ENCODE results near the gene DNM2. TPM values are rescaled to one million over a fixed set of nuclear protein-coding genes. Genes with fewer than 3 reads are reported as not detected.
A peak's percentile ranks its signal among the peaks of the same experiment; 100 is the strongest.
"Not testable (repeated sequence)": the region's sequence is repeated elsewhere in the genome, so short reads cannot be mapped to it uniquely, and the experiment has no call there.

DNM2 gene
- polyA plus RNA-seq, 1 donor, result 75.8 TPM

- no peak for DNase-seq (ENCODE audit: low read depth)
Observed at GRCh38 chr19:10863107-10863717, 145.3 kb downstream of the DNM2 start.

DNA sequence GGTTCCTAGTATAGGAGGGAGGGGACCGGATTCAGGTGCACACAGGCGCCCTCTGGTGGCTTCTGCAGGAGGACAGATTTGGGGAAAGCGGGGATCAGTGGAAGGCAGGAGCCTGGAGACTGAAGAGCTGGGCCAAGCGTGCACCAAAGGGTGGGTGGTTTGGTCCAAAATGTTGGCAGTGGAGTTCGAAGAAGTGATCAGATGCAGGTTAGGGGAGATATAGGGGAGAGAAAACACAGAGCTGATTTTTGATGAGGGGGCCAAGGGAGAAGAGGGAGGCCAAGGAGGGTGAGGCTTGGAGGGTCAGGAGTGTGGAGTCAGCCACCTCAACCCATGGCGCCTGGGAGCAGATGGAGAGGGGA is 146.6 kb downstream of the DNM2 start:
- DNase-seq (ENCODE audit: low read depth), result peak; percentile 46

DNA sequence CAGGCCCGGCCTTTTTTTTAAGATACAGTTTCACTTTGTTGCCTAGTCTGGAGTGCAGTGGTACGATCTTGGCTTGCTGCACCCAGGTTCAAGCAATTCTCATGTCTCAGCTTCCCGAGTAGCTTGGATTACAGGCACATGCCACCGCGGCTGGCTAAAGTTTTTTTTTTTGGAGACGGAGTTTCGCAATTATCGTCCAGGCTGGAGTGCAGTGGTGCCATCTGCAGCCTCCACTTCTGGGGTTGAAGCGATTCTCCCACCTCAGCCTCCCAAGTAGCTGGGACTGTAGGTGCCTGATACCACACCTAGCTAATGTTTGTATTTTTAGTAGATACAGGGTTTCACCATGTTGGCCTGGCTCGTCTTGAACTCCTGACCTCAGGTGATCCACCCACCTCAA is 148.6 kb downstream of the DNM2 start:
- no peak for DNase-seq (ENCODE audit: low read depth)

DNA sequence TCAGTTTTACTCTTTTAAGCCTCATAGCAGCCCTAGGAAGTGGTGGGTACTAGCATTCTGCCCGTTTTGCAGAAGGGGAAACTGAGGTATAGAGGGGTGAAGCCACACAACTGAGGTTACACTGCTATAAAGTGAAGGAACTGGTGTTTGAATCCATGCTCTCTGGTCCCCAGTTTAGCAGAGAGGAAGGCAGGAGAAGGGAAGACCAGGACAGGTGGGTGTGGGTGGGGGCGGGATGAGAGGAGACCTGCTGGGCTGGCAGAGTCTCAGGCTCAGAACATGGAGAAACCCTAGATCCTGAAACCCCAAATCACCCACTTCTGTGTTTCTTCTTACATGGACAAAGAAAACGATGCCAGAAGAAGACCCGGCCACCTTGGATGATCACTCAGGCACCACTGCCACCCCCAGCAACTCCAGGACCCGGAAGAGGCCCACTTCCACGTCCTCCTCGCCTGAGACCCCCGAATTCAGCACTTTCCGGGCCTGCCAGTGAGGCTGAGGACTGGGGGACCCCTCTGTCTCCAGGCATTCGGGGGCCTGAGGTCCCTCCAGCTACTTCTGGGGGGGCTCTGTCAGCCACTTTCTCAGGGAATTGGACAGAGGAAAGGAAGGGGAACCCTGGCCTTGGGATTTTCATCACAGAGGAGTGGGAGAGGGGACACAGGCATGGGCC is 151.1 kb downstream of the DNM2 start:
- DNase-seq (ENCODE audit: low read depth), result no peak

DNA sequence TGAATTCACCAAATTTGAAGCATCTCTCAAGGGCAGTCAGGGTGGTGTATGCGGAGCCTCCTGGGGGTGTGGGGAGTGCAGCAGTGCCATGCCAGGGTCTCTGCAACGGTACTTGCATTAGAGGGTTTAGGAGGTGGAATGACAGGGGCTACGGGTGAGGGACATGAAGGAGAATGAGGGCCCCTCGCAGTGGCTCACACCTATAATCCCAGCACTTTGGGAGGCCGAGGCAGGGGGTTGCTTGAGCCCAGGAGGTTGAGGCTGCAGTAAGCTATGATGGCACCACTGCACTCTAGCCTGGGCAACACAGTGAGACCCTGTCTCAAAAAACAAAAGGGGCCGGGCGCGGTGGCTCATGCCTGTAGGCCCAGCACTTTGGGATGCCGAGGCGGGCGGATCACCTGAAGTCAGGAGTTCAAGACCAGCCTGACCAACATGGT is 152.0 kb downstream of the DNM2 start:
- not testable (repeated sequence) for DNase-seq (ENCODE audit: low read depth)

DNA sequence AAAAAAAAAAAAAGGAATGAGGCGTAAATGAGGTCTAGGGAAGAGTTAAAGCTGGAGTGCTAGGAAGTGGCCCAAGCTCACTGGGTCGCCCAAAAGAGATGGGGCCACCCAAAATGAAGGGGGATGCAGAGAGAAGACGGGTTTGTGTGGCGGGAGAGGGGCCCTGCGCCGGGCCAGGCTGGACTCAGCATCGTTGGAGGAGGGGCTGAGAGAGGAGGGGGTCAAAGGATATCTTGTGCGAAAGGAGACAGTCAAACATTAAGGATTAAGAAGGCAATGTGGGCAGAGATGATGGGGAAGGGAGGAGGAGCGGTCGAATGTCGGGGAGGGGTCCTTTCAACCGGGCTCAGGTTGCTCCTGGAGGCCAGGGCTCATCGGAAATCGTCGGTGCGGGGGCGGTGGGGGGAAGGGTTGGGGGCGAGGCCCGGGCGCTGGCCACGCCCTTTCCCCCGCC is 152.6 kb downstream of the DNM2 start:
- DNase-seq (ENCODE audit: low read depth), result no peak

GRCh38 chr19:10870955-10871603 is 153.2 kb downstream of the DNM2 start, which contains the start of gene CARM1:
Gene CARM1 (plus strand): TSS chr19:10871553. CDS start chr19:10871703, 150 bp downstream.
- peak; percentile 92 for DNase-seq (ENCODE audit: low read depth)

DNA sequence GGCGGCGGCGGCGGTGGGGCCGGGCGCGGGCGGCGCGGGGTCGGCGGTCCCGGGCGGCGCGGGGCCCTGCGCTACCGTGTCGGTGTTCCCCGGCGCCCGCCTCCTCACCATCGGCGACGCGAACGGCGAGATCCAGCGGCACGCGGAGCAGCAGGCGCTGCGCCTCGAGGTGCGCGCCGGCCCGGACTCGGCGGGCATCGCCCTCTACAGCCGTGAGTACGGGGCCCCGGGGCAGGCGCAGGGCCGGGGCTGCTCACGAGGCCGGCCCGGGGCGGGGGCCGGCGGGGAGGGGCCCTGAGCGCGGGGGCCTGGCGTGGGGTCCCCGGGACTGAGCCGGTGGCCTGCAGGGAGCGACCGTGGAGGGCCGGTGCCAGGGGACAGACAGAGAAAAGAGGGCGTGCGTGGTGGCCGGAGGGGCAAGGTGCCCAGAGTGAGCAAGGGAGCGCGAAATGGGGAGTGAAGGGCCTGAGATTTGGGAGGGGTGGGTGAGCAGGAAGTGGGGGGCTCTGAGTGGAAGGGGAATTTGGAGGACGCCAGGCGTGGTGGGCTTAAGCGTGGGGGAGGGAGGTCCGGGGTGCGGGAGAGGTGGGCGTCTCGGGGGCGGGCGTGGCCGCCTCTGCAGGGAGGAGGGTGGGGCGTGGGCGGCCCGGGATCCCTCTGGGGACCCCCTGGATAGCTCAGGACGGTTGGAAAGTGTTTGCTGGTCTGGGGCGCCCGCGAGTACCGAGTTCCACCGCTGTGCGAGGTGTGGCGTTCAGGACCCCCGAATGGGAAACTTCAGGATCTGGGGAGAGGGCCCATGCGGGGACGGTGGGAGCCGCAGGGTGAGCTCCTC is 154.0 kb downstream of the DNM2 start:
- no peak for DNase-seq (ENCODE audit: low read depth)

DNA sequence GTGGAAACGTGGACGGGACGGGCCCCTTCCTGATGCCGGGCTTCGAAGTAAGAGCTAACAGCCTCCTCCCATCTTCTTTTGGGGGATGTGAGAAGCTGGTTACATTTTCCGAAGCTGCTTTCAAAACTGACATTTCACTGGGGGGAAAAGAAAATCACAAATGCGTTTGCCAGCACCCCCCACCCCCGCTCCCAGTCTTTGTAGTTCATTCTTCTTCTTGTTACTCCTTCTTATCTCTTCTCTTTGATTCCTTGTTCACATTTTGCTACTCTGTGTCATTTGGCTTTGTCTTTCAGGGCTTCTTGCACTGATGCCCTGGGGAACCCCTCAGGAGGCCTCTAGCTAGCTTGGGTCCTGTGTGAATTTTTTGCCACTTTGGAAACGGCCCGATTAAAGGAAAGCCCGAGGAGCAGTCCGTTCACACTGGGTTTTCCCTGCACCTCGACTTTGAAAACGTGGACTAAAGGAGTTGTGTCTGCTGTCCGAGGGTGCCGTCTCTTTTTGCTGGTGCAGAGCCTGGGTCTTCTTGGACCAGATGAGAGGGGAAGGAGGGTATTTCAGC is 154.7 kb downstream of the DNM2 start:
- no peak for DNase-seq (ENCODE audit: low read depth)

DNA sequence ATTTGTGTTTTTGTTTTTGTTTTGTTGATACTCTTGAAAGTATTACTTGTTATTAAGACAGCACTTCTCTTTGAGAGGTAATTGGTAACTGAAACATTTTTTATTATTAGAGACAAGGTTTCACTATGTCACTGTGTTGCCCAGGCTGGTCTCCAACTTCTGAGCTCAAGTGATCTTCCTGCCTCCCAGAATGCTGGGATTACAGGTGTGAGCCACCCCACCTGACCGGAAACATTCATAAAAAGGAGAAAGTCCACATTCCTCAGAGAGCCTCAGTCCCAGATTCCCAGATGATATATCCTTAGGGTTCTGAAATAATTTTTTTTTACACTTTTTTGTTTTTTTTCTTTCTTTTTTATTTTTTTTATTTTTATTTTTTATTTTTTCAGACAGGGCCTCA is 156.1 kb downstream of the DNM2 start:
- no peak for DNase-seq (ENCODE audit: low read depth)

DNA sequence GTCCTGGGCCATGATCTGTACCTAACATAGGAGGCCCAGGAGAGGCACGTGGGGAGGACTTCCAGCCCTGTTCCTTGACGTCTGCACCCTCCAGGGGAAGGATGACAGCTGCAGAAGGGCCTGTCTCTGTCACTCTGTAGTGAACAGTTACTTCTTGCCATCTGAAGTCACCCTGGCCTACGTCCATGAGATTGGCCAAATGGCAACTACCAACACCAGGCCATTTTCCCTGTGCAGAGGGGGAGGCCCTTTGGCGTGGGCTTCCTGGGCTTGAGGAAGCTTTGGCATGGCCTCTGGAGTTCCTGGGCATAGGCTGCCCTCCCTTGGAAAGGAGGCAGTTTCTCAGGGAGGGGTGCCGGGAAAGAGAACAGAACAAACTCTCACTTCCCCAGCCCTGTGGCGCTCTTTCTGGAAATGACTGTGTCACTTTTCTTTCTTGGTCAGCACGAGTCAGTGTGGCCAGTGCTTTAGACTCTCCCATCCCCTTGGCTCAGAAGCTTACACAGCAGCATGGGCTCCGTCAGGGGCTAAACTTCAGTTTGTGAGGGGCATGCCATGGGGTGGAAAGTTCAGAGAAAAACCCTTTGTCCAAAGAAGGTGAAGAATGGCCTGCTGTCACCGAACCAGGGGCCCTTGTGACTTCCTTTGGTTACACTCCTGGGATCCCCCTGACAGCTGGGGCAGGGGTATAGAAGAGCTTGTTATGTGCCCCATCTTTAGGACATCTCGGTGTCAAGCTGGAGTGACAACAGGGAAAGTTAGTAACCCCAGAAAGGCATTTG is 158.8 kb downstream of the DNM2 start:
- DNase-seq (ENCODE audit: low read depth), result no peak

DNA sequence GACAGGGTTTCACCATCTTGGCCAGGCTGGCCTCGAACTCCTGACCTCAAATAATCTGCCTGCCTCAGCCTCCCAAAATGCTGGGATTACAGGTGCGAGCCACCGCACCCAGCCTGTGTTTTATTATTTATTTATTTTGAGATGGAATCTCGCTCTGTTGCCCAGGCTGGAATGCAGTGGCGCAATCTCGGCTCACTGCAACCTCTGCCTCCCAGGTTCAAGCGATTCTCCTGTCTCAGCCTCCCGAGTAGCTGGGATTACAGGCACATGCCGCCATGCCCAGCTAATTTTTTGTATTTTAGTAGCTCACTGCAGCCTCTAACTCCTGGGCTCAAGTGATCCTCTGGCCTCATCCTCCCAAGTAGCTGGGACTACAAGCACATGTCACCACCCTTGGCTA is 159.7 kb downstream of the DNM2 start:
- not testable (repeated sequence) for DNase-seq (ENCODE audit: low read depth)

- DNase-seq (ENCODE audit: low read depth), result no peak
Observed at GRCh38 chr19:10878253-10878652, 160.4 kb downstream of the DNM2 start.

Other genes starting within 250 kb of the DNM2 start
- 66.1 TPM for gene KEAP1, start 214.7 kb upstream of the DNM2 start, polyA plus RNA-seq (ENCODE audit: insufficient read length)
- 1.1 TPM for gene S1PR5, start 200.6 kb upstream of the DNM2 start, polyA plus RNA-seq (ENCODE audit: insufficient read length)
- gene ATG4D, start 174.2 kb upstream of the DNM2 start, polyA plus RNA-seq (ENCODE audit: insufficient read length), result 22.7 TPM
- gene KRI1, start 152.1 kb upstream of the DNM2 start, polyA plus RNA-seq (ENCODE audit: insufficient read length), result 22.0 TPM
- 15.1 TPM for gene CDKN2D, start 149.1 kb upstream of the DNM2 start, polyA plus RNA-seq (ENCODE audit: insufficient read length)
- not detected for gene AP1M2, start 130.8 kb upstream of the DNM2 start, polyA plus RNA-seq (ENCODE audit: insufficient read length)
- gene SLC44A2, start 92.5 kb upstream of the DNM2 start, polyA plus RNA-seq (ENCODE audit: insufficient read length), result 132 TPM
- gene ILF3, start 63.7 kb upstream of the DNM2 start, polyA plus RNA-seq (ENCODE audit: insufficient read length), result 147 TPM
- gene QTRT1, start 16.6 kb upstream of the DNM2 start, polyA plus RNA-seq (ENCODE audit: insufficient read length), result 31.7 TPM
- gene TMED1, start 118.1 kb downstream of the DNM2 start, polyA plus RNA-seq (ENCODE audit: insufficient read length), result 42.4 TPM
- 3.0 TPM for gene C19orf38, start 130.3 kb downstream of the DNM2 start, polyA plus RNA-seq (ENCODE audit: insufficient read length)
- 65.0 TPM for gene CARM1, start 153.5 kb downstream of the DNM2 start, polyA plus RNA-seq (ENCODE audit: insufficient read length)
- 25.4 TPM for gene YIPF2, start 210.6 kb downstream of the DNM2 start, polyA plus RNA-seq (ENCODE audit: insufficient read length)
- 18.1 TPM for gene TIMM29, start 210.7 kb downstream of the DNM2 start, polyA plus RNA-seq (ENCODE audit: insufficient read length)
- 91.4 TPM for gene SMARCA4, start 243.0 kb downstream of the DNM2 start, polyA plus RNA-seq (ENCODE audit: insufficient read length)